H1 (cell line): ENCODE results near the gene SLC13A2. TPM values are rescaled to one million over a fixed set of nuclear protein-coding genes. Genes with fewer than 3 reads are reported as not detected.

Experiments
- CHD7 ChIP-seq: fragments of 300-600 bp; sonication (generic); IDR thresholded peaks from 2 replicates; pipeline ENCODE4 v1.7.1; 2012; ENCODE audit warnings: low read length, moderate library complexity, mild to moderate bottlenecking, inconsistent platforms; ENCODE audit not compliant: insufficient replicate concordance
- polyA plus RNA-seq, 7 experiments: library from polyadenylated mRNA; depleted of rRNA in 3 of 7; stranded (reverse) in 5 of 7; unstranded in 2 of 7; fragments of >200 nt in 5 of 7; fragments of 200-250 nt in 2 of 7; gene quantifications; 1 replicate in 5 of 7; 2 replicates in 1 of 7; 4 replicates in 1 of 7; pipeline versions ENCODE4 v1.2.1 to v1.2.3, GENCODE V29; 2011 to 2013; ENCODE audit warnings: missing spikeins in 2 of 7, mixed read lengths in 2 of 7
- total RNA-seq: library from RNA; stranded (reverse); fragmentation: NEBNext Ultra II Directional; extraction: Animal tissue kit (Norgen Biotek cat#: 25700); gene quantifications from 2 replicates; pipeline ENCODE4 v1.2.1, GENCODE V29; 2021

Gene SLC13A2
- total and polyA plus RNA-seq, 2 of the 8 experiments (the other 6 are each of a cell fraction or from before 2014, with no cell fraction given): not detected

GRCh38 chr17:28498652-28499363 lies 25.4 kb downstream of the SLC13A2 start (continued):
- TF ChIP-seq CHD7: no peak
